Prostate gland (tissue), 2 donors: ENCODE data around the gene C1orf21.

ENCODE experiments used
- CTCF ChIP-seq, 4 experiments: fragments of 200-600 bp in 2 of 4; fragments of 450-650 bp in 2 of 4; sonication (generic) in 2 of 4; IDR thresholded peaks; 1 replicate in 3 of 4; 2 replicates in 1 of 4; pipeline ENCODE4 v1.5.1; 2016 to 2019; ENCODE audit warnings: antibody characterized with exemption in 4 of 4, mild to moderate bottlenecking in 2 of 4, moderate library complexity in 2 of 4
- POLR2A ChIP-seq: fragments of 450-650 bp; IDR thresholded peaks from one replicate; pipeline ENCODE4 v1.6.1; 2016; ENCODE audit warnings: antibody characterized with exemption, mild to moderate bottlenecking
- POLR2AphosphoS5 ChIP-seq: sonication (generic); formaldehyde crosslinking; IDR thresholded peaks from one replicate; pipeline ENCODE4 v1.6.1; 2017; ENCODE audit warnings: antibody characterized with exemption

GRCh38 chr1:184608990-184609389 is 222.2 kb downstream of the C1orf21 start:
- TF ChIP-seq CTCF (IDR thresholded peaks at IDR 0.05) (no peak), POLR2AphosphoS5 (no peak), POLR2A (no peak)
